GM18868 (cell line): ENCODE measurements around the gene ASPHD2.
A peak's percentile ranks its signal among the peaks of the same experiment; 100 is the strongest.

ENCODE experiments used
- ATAC-seq: cut with Tn5 transposase; IDR thresholded peaks from one replicate; pipeline ENCODE4 v1.9.1; 2021; ENCODE audit warnings: mild to moderate bottlenecking, moderate library complexity; ENCODE audit not compliant: unreplicated experiment

The ASPHD2 gene

DNA sequence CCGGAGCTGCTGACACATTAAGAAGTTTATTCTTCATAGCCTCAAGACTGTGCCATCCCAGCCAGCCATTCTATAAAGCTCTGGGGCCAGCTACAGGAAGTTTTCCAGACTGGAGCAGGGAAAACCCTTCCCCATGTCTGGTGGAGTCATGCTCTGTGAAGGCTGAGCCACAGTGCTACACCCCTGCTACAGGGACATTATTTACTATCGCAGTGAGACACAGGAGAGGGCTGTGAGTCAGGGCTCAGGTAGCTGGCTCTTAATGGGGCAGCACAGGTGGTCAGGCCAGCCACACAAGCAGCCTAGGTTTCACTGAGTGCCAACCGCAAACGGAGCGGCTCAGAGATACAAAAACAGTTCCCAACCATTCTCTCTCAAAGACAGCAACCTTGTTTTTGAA lies 42.5 kb downstream of the ASPHD2 start:
- ATAC-seq, result no peak

- ATAC-seq, result no peak
These were observed 45.6 kb downstream of the ASPHD2 start for GRCh38 chr22:26474682-26475081.

GRCh38 chr22:26476705-26477340 lies 47.8 kb downstream of the ASPHD2 start:
- ATAC-seq, result no peak

GRCh38 chr22:26477341-26477731 lies 48.3 kb downstream of the ASPHD2 start:
- ATAC-seq, result no peak

DNA sequence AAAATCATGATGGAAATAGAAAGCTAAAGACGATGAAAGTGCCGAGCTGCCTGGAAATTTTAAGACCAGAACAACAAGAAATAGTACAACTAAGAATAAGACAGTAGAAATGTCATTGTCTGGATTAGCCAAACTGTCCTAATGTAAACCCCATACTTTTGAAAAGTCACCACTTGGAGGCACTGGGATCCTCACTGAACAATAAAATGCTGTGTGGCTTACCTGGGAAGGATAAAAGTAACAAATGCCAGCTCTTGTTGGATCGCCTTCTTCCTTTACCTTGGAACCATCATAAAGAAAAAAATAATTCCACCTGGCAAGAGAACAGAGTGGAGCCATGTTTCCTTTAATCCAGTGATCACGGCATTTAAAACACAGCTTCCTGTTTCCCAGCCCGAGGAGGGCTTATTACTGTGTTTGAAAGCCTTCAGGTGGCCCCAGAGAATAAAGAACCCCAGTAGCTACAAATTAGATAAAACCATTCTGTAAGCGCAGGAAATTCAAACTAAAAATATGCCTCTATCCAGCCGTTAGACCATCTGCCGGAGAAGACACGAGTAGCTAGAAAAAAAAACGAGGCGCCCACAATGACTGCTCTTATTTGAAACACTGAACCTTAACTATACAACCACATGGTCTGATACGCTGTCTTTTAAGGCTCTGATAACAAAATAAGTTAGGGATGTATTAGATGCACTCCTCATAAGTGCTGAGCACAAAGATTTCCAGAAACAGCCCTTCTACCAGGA lies 50.2 kb downstream of the ASPHD2 start:
- no peak for ATAC-seq

- no peak for ATAC-seq
These were observed 50.9 kb downstream of the ASPHD2 start for GRCh38 chr22:26479792-26480610.

- no peak for ATAC-seq
These were observed 51.5 kb downstream of the ASPHD2 start for GRCh38 chr22:26480611-26480932.

DNA sequence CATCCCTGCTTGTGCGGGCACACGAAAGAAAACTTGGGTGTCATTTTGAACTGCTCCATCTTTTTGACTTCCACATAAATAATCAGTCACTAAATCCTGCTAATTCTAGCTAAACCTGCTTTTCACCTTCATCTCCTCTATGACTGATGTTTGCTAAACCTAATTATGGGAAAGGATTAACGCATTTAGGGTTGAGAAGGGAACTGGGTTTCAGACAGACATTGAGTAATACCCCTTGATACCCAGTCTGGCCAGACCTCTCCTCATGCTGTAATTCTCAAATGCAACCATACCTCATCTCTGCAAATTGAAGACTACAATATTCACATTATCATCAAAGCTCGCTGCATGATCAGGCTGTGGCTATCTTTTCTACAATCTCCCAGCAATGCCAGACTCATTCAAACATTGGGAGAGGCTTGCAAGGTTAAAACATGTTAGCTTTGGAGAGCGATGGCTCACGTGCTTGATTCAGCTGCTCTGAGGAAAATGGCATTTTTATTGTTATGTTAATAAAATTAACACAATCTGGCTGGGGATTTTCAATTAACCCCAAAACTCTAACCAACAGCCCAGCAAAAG lies 52.1 kb downstream of the ASPHD2 start:
- no peak for ATAC-seq

GRCh38 chr22:26481694-26482093 lies 52.6 kb downstream of the ASPHD2 start:
- ATAC-seq, result no peak

DNA sequence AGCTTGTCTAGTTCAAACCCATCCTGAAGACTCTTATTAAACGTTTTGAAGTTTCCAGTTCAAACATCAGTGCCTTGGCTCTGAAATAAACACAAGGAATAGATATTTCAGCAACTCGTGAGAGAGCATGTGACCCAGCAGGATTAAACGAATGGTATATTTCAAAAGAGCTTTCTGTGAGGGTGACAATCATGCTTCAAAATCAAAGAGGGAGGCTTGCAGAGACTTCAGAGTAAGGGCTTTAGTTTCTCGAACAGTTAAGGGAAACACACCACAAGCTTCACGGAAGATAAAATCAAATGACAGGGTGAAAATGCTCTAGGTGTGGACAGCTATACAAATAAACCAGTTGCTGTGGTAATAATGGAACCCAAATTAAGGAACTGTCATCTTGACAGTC lies 53.1 kb downstream of the ASPHD2 start:
- no peak for ATAC-seq

- ATAC-seq, result no peak
These were observed 54.0 kb downstream of the ASPHD2 start for GRCh38 chr22:26483043-26483438.

DNA sequence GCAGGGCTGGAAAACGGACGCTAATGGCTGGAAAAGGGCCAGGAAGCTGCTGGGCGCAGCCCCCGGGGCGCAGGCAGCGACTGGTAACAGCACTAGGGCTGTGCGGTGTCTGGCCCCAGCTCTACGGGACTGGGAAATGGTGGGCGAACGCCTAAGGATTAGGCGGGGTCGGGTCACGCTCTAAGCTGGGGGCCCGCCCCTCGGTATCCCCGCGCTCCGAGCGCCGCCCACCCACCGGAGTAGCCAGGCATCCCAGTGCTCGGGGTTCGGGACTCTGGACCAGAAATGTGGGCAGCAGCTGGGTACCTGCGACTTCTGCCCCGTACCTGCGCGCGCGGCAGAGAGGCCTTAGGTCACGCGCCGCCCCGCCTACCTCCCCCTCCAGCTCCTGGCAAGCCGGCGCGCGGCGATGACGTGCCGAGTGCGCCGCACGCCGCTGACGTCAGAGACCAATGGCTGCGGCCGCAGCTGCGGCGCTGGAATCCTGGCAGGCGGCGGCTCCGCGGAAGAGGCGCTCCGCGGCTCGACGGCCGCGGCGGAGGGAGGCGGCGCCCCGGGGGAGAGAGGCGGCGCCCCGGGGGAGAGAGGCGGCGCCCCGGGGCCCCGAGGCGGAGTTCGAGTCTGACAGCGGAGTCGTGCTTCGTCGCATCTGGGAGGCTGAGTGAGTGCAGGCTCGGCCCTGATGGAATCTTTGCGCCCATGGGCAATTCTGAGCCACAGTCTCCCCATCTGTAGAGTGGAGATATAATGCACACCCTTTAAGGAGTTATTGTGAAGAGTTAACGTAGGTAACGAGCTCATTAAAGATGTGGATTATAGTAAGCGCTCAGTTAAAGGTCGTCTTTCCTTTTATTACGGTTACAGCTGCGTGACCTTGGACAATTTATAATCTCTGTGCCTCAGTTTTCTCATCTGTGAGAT lies 54.6 kb downstream of the ASPHD2 start, which contains the start of the genes HPS4 and SRRD:
Gene HPS4, minus strand, starts transcription at position 345 of the 921 bp plus-strand sequence. CDS start 2,021 bp downstream, outside the sequence.
Gene SRRD, plus strand, starts transcription at position 439 of the 921 bp plus-strand sequence. Its CDS starts 14 bp downstream, at position 453.
- peak; percentile 70 for ATAC-seq

DNA sequence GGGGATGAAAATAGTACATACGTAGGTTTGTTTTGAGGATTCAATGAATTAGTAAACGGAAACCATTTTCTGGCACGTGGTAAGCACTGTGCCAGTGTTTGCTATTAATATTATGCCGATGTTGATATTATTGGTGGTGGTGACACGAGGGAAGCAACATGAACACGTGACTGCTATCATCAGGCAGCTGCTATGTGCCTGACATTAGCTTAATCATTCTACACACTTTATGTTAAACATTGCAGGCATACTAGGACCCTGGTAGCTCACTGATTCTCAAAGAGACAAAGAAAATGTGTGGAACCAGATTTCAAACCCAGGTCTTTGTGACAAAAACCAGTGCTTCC lies 55.3 kb downstream of the ASPHD2 start:
- ATAC-seq, result no peak

- no peak for ATAC-seq
These were observed 56.0 kb downstream of the ASPHD2 start for GRCh38 chr22:26485013-26485412.

GRCh38 chr22:26485806-26486390 lies 56.8 kb downstream of the ASPHD2 start:
- no peak for ATAC-seq

GRCh38 chr22:26486394-26486793 lies 57.3 kb downstream of the ASPHD2 start:
- no peak for ATAC-seq

DNA sequence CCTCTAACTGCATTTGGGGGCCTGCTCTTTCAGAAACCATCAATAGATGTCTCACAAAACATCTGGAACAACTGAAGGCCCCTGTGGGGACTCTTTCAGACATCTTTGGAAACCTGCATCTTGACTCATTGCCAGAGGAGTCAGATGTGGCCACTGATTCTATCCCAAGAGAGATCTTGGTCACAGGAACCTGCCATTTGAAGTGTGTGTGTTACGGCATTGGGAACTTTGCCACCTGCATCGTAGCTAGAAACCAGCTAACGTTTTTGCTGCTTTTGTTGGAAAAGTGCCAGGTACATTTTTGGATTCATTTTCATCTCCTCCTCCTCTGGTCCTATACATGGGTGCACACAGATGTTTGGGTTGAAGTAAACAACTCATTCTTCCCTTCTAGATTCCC lies 58.9 kb downstream of the ASPHD2 start:
- ATAC-seq, result no peak

DNA sequence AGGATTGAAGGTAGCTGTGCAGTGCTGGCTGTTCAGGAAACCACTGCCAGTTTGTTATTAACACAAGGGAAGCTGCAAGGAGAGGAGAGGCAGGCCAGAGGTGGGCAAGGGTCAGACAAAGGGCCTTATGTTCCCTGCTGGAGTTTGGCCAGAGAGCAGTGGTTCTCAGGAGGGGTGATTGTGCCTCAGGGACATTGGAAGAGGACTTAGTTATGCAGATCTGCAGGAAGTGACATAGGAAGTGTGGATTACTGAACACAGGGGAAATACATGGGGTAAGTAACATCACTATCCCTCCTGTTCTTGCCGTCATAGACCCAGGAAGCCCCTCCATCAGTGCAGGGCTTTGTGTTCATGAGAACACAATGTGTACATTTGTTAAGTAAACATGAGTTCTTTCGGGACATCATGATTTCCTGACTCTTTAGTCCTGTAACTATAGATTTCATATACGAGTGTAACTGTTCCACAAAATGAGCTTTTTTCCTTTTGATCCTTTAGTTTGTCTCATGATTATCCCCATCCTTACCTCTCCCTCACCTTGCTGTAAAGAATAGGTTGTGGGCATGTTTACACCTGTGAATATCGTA lies 60.5 kb downstream of the ASPHD2 start:
- ATAC-seq, result no peak

- ATAC-seq, result no peak
These were observed 63.2 kb downstream of the ASPHD2 start for GRCh38 chr22:26492220-26492619.

GRCh38 chr22:26494506-26494905 lies 65.4 kb downstream of the ASPHD2 start:
- no peak for ATAC-seq
